ENCODE data around the gene PCDHA1.

DNA sequence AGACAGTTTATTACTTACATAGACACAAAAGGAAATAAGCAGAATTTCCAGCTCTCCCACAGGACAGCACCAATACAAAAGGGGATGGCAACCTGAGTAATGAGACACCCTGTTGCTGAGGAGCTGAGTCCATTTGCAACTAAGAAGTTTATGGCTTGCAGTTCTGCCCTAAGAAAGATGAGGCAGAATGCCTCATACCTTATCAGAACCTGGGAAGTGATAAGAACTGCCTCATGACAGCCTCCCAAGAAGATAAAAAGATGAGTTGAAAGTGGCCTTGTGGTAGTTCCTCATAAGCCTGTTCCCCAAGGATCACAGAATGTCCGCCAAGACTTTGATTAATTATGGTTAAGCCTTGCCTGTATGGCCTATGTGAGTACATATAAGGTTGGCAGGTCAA is 44.0 kb upstream of the PCDHA1 start:
- no peak for TF ChIP-seq CBFA2T3 (IDR thresholded peaks at IDR 0.05)
- TF ChIP-seq CTCF (IDR thresholded peaks at IDR 0.05 in 2 of 3, conservative IDR thresholded peaks at IDR 0.05 in 1 of 3; ENCODE audit: insufficient read depth in 2 of 3, low read depth in 1 of 3, low read length in 3 of 3), result no peak
- no peak for TF ChIP-seq KLF16 (IDR thresholded peaks at IDR 0.05)
- TF ChIP-seq ZNF274 (IDR thresholded peaks at IDR 0.05; ENCODE audit: borderline replicate concordance, low read depth, low read length), result no peak
- TF ChIP-seq, protein P1, sequence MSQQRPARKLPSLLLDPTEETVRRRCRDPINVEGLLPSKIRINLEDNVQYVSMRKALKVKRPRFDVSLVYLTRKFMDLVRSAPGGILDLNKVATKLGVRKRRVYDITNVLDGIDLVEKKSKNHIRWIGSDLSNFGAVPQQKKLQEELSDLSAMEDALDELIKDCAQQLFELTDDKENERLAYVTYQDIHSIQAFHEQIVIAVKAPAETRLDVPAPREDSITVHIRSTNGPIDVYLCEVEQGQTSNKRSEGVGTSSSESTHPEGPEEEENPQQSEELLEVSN (IDR thresholded peaks at IDR 0.05; ENCODE audit: borderline replicate concordance in 1 of 2, extremely low read depth in 1 of 2, insufficient read depth in 1 of 2, insufficient read length in 1 of 2, low read depth in 1 of 2, low read length in 1 of 2, poor library complexity in 1 of 2, severe bottlenecking in 1 of 2), result no peak
- no peak for TF ChIP-seq KAT7 (CRISPR knock-in tag; IDR thresholded peaks at IDR 0.05; ENCODE audit: borderline replicate concordance)

All from K562 (cell line).